Measurements from ENCODE around the gene VPS4A. TPM values are rescaled to one million over a fixed set of nuclear protein-coding genes. Genes with fewer than 3 reads are reported as not detected.

Gene VPS4A
- total and polyA plus RNA-seq, 4 donors = 25.3 to 31.8 (median 26.9) TPM

DNA sequence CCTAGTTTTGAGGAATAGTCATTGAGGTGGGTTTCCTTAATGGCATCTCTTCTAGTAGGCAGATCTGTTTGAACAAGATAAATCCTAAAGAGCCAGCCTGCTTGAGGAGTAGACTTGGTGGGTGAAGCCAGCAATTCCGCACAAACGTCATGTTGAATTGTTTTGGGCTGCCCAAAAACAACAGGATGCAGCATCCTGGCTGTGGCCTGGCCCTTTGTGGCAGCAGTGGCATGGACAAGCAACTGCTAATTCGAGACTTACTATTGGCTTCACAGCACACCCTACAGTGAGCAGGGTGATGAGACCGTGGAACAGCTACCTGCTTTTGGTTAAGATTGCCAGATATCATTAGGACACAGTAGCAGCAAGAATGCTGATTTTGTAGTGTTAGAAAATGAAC is 9.3 kb upstream of the VPS4A start:
- ATAC-seq (ENCODE audit: insufficient read depth, low FRiP score) (no peak), DNase-seq (no peak)
- Histone ChIP-seq H3K4me3 (no peak overlapping the region), H3K27me3 (ENCODE audit: control insufficient read depth in 3 of 3, insufficient read depth in 3 of 3, low read length in 2 of 3) (no peaks in the 10 kb centered on the region), H3K9me3 (ENCODE audit: control insufficient read depth in 4 of 4, insufficient read depth in 3 of 4, low read length in 3 of 4) (no peaks in the 10 kb centered on the region), H3K36me3 (ENCODE audit: control insufficient read depth in 4 of 4, insufficient read depth in 4 of 4, low read length in 4 of 4) (peaks cover 10 to 21% (median 13%) of the 10 kb centered on the region in 4 donors), H3K4me1 (ENCODE audit: control insufficient read depth in 5 of 5, insufficient read depth in 5 of 5, low read length in 5 of 5) (no peaks in the 10 kb centered on the region), H3K9ac (ENCODE audit: insufficient read depth in 1 of 2, low read length in 2 of 2) (no peak overlapping the region), H3K27ac (ENCODE audit: low read depth in 1 of 2, low read length in 1 of 2) (no peak overlapping the region)
- no peak for TF ChIP-seq CTCF (IDR thresholded peaks at IDR 0.05; ENCODE audit: control extremely low read depth, extremely low read depth)
- WGBS, 2 donors = 90 to 95% methylated on average over 4 of the region's 4 CpGs

GRCh38 chr16:69302301-69302700 is 8.8 kb upstream of the VPS4A start:
- no peak for DNase-seq
- no peaks in the 10 kb centered on the region for H3K4me1 ChIP-seq (ENCODE audit: control insufficient read depth in 5 of 5, insufficient read depth in 5 of 5, low read length in 5 of 5)
- ATAC-seq (ENCODE audit: insufficient read depth, low FRiP score) = no peak
- 93 to 94% methylated on average over 4 of the region's 4 CpGs for WGBS, 2 donors
- no peaks in the 10 kb centered on the region for H3K27me3 ChIP-seq (ENCODE audit: control insufficient read depth in 3 of 3, insufficient read depth in 3 of 3, low read length in 2 of 3)
- no peak overlapping the region for H3K4me3 ChIP-seq
- H3K9me3 ChIP-seq (ENCODE audit: control insufficient read depth in 4 of 4, insufficient read depth in 3 of 4, low read length in 3 of 4) = no peaks in the 10 kb centered on the region
- H3K9ac ChIP-seq (ENCODE audit: insufficient read depth in 1 of 2, low read length in 2 of 2) = no peak overlapping the region
- peaks cover 10 to 21% (median 13%) of the 10 kb centered on the region in 4 donors for H3K36me3 ChIP-seq (ENCODE audit: control insufficient read depth in 4 of 4, insufficient read depth in 4 of 4, low read length in 4 of 4)
- TF ChIP-seq CTCF (IDR thresholded peaks at IDR 0.05; ENCODE audit: control extremely low read depth, extremely low read depth) = no peak
- no peak overlapping the region for H3K27ac ChIP-seq (ENCODE audit: low read depth in 1 of 2, low read length in 1 of 2)

DNA sequence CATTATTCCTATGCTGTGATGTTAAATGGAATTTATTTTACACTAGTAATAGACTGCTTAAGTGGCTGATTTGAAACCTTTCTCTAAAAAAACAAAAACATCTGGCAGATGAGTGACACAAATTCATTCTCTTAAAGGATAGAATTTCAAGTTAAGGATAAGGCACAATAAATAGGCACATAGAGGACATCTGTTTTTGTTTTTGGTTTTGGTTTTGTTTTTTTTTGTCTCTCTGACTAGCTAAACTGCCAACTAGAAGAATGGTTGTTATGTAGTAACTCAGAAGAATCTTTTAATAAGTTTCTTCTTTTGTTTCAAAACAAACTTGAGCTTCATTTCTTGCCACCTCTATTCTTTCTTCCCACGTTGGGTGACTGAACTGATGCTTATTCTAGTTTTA is 5.1 kb upstream of the VPS4A start:
- Histone ChIP-seq H3K4me3 (no peak overlapping the region), H3K27ac (ENCODE audit: low read depth in 1 of 2, low read length in 1 of 2) (no peak overlapping the region), H3K27me3 (ENCODE audit: control insufficient read depth in 3 of 3, insufficient read depth in 3 of 3, low read length in 2 of 3) (no peaks in the 10 kb centered on the region), H3K9me3 (ENCODE audit: control insufficient read depth in 4 of 4, insufficient read depth in 3 of 4, low read length in 3 of 4) (no peaks in the 10 kb centered on the region), H3K36me3 (ENCODE audit: control insufficient read depth in 4 of 4, insufficient read depth in 4 of 4, low read length in 4 of 4) (peaks cover 2 to 14% (median 9%) of the 10 kb centered on the region in 4 donors), H3K9ac (ENCODE audit: insufficient read depth in 1 of 2, low read length in 2 of 2) (no peak overlapping the region), H3K4me1 (ENCODE audit: control insufficient read depth in 5 of 5, insufficient read depth in 5 of 5, low read length in 5 of 5) (no peaks in the 10 kb centered on the region)
- DNase-seq = no peak
- TF ChIP-seq CTCF (IDR thresholded peaks at IDR 0.05; ENCODE audit: control extremely low read depth, extremely low read depth) = no peak
- 82 to 91% methylated on average over 1 of the region's 1 CpG for WGBS, 2 donors
- no peak for ATAC-seq (ENCODE audit: insufficient read depth, low FRiP score)

GRCh38 chr16:69307091-69307490 is 4.1 kb upstream of the VPS4A start:
- H3K9ac ChIP-seq (ENCODE audit: insufficient read depth in 1 of 2, low read length in 2 of 2) = no peak overlapping the region
- 56 to 69% methylated on average over 1 of the region's 1 CpG for WGBS, 2 donors
- peak in 2 of 3 donors; percentile 38 to 47 for DNase-seq
- H3K27ac ChIP-seq (ENCODE audit: low read depth in 1 of 2, low read length in 1 of 2) = no peak overlapping the region
- no peak overlapping the region for H3K4me3 ChIP-seq
- peaks cover 2 to 4% (median 3%) of the 10 kb centered on the region in 4 donors for H3K36me3 ChIP-seq (ENCODE audit: control insufficient read depth in 4 of 4, insufficient read depth in 4 of 4, low read length in 4 of 4)
- H3K4me1 ChIP-seq (ENCODE audit: control insufficient read depth in 5 of 5, insufficient read depth in 5 of 5, low read length in 5 of 5) = peaks cover 0 to 3% (median 1%) of the 10 kb centered on the region in 5 donors
- ATAC-seq (ENCODE audit: insufficient read depth, low FRiP score) = no peak
- H3K27me3 ChIP-seq (ENCODE audit: control insufficient read depth in 3 of 3, insufficient read depth in 3 of 3, low read length in 2 of 3) = no peaks in the 10 kb centered on the region
- no peak for TF ChIP-seq CTCF (IDR thresholded peaks at IDR 0.05; ENCODE audit: control extremely low read depth, extremely low read depth)
- H3K9me3 ChIP-seq (ENCODE audit: control insufficient read depth in 4 of 4, insufficient read depth in 3 of 4, low read length in 3 of 4) = no peaks in the 10 kb centered on the region

Data from lung (tissue), 12 donors.